GM19452 (cell line): ENCODE results near the gene ZDHHC14.
A peak's percentile ranks its signal among the peaks of the same experiment; 100 is the strongest.

ENCODE experiments used
- ATAC-seq: cut with Tn5 transposase; IDR thresholded peaks from one replicate; pipeline ENCODE4 v1.9.1; 2021; ENCODE audit not compliant: unreplicated experiment

ZDHHC14 gene

DNA sequence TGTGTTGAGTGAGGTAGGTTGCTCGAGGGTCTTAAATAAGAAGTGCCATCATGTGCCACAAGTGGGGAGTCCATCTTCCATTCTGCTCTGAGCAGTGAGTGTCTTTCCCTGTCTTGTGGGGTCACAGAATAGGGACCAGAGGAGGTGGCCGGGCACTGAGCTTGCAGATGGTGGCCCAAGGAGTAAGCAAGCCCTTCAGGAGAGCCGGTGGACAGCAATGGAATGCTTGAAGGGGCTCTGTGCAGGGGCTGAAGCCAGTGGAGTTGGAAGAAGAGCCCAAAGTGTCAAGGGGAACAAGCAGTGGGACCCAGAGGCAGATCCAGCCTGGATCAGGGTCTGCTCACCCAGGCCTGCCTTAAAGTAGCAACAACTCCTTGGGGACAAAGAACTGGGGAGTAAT is 228.6 kb downstream of the ZDHHC14 start:
- no peak for ATAC-seq

DNA sequence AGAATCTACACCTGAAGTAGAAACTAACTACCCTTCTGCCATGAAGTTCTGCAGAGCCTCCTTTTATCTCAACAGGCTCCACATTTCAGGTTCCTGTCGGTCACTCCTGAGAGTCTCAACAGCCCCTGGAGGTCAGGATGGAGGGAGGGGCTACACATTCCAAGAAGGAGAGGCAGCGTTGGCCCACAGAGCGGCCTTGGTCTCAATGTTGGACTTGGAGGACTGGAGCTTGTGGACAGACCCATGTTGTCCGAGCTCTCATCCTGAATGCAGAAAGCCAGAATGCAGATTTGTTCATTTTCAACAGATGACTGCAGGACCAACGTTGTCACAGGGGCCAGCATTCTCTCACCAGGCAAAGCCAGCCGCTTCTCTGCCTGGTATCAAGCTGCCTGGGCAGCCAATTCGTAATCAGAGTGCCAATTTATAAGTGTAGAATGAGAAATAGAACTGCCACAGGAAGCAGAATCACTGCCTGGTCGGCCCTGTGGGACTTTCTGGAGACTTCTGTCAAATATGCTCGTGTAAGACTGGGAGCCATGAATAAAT is 229.5 kb downstream of the ZDHHC14 start:
- ATAC-seq: no peak

DNA sequence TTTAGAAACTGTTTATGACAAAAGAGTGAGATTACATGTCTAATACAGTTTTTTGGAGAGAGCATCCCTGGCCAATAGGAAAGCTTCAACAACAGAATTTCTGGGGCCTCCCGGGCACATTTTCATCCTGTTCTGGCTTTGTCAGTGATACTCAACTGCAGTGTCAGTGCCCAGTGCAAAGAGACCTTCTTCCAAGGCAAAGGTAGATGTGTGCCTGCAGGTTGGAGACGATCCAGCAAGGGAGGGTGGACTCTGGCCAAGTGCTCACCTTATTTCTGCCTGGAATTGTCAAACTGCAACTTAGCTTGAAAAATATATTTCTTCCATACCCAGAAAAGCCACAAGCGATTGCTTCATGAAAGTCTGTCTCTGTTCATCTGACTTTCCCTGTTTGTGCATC is 230.4 kb downstream of the ZDHHC14 start:
- ATAC-seq: no peak

DNA sequence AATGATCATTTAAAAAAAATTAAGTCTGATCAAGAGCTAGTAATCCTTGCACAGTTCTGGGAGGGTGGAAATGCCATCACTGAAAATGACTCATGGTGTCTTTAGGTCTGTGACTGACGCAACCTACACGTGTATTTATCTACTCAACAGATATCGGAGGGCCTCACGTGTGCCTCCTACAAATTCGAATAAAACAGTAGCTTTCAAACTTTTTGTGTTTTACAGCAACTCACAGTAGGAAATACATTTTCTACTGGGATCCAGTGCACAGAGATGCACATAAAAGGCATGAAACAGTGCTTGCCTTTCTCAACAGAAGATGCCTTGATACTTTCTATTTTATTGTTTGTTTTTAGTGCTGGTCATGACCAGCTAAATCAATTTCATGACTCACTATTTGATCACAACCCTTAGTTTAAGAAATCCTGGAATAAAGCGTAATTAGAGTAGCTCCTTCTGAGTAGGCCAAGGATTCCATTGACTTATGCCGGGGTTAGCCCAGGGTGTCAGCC is 232.1 kb downstream of the ZDHHC14 start:
- ATAC-seq: no peak

DNA sequence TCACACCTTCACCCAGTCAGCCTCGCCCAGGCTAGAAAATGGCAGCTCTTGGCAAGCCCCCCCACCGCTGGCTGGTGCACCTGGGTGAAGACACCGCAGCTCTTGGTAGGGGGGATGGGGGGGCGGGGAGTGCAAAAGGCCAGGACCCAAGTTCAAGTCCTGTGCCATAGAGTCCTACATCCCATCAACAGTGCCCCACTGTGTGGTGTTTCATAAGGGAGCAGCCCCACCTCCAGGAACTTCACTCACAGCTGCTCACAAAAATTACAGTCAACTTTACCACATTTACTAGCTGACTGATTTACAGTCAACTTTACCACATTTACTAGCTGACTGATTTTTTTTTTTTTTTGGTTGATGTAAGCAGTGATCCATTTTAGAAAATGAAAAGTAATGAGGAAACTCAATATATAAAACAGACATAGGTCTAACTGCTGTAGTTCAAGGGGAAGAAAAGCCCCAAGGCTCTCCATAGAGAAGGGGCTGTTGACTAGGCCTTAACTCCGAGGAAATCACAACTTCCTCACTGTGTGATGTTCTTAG is 233.1 kb downstream of the ZDHHC14 start:
- peak; percentile 86 for ATAC-seq

DNA sequence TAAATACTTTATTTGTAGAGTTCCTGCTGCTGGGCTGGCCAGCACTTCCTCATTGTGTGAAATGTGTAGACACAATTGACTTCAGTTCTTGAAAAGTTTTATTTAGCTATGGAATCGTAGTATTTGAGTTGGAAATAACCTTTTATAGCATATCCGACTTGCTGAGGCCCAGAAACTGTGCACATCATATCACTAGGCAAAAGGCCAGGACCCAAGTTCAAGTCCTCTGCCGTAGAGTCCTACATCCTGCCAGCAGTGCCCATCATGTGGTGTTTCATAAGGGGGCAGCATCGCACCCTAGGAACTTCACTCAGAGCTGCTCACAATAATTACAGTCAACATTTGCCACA is 234.4 kb downstream of the ZDHHC14 start:
- no peak for ATAC-seq

DNA sequence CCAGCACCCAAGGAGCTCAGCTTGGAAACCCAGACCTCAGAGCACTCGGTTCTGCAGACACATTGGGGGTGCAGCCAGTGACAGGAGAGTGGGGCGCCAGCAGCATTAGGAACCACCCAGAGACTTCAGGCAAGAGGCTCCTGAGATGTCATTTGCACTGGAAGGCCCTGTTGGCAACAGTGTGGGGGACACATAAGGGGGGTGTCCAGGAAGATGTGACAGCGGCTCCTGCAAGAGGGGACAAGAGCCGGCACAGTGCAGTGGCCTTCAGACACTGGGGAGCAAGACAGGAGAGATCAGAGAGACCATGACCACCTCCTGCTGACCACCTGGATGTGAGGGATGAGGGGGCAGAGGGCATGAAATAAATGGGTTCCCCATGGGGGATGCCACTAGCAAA is 235.0 kb downstream of the ZDHHC14 start:
- no peak for ATAC-seq

GRCh38 chr6:157620944-157621343 is 240.0 kb downstream of the ZDHHC14 start:
- ATAC-seq: no peak

DNA sequence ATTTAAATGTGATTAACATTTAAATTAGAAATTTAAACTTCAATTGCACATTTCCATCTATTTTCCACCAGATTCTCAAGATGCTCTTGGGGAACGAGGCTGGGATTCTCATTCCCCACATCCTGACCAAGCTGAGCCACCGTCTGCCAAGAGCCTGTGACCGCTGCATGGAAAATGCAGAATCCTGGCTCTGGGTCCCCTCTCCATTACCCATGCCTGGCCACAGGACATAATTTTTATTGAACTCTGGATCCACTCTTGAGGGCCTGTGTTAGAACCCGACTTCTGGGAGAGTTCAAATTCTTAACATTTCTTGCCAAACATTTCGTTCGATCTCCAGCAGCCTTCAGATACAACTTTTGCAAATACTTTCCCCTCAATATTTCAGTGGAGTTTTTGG is 240.4 kb downstream of the ZDHHC14 start:
- ATAC-seq: no peak

- no peak for ATAC-seq
Measured at GRCh38 chr6:157622427-157622826, 241.4 kb downstream of the ZDHHC14 start.

- ATAC-seq: no peak
Measured at GRCh38 chr6:157625111-157625510, 244.1 kb downstream of the ZDHHC14 start.

DNA sequence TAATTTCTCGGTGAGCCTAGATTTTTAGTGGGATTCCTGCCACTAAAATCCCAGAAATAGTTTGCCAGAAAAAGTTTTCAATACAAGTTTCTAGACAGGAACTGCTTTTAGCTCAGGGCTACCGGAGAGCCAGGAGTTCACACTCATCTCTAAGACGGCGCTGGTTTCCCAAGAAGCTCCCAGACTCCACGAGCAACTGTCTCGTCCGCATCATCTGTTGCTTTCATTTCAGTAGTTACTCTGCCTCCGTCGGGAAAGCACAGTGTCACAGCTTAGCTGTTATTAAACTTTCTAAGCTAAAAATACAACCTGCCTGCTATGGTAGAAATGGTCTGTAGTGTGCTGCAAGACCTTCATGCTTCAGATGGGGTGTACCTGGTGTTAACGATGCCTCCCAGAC is 244.8 kb downstream of the ZDHHC14 start:
- no peak for ATAC-seq

- no peak for ATAC-seq
Measured at GRCh38 chr6:157627195-157627966, 246.4 kb downstream of the ZDHHC14 start.

DNA sequence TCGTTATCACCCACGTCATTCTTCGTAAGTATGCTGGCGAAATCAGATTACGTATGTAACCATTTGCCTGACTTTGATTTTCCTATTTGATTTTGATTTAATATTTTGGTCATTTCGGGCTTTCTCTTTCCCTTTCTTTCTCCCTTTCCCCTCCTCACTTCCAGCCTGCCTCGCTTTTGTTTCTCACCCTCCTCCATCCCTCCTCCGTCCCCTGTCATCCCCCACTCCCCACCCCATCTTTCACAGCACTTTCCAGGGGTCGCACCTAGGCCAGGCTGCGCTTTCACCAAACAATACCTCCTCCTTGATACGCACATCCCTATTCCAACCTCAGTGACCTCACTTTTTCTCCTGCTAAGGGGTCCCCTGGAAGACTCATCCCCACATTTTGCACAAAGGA is 247.5 kb downstream of the ZDHHC14 start:
- ATAC-seq: no peak

- ATAC-seq: no peak
Measured at GRCh38 chr6:157629220-157629619, 248.2 kb downstream of the ZDHHC14 start.

DNA sequence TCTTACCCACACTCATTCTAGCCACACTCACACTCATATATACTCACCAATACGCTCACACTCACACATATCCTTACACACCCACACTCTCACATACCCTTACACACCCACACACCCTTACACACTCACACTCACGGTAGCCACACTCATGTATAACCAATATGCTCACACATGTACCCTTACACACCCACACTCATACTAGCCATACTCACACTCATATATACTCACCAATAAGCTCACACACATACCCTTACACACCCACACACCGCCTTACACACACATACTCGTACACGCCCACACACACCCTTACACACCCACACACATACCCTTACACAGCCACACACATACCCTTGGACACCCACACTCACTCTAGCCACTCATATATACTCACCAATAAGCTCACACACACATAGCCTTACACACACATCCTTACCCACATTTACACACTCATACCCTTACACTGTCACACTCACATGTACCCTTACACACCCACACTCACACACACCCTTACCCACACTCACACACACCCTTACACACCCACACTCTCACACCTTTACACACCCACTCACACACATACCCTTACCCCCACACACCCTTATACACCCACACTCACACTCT is 249.6 kb downstream of the ZDHHC14 start:
- ATAC-seq: no peak

GRCh38 chr6:157631412-157631811 is 250.4 kb downstream of the ZDHHC14 start:
- no peak for ATAC-seq

DNA sequence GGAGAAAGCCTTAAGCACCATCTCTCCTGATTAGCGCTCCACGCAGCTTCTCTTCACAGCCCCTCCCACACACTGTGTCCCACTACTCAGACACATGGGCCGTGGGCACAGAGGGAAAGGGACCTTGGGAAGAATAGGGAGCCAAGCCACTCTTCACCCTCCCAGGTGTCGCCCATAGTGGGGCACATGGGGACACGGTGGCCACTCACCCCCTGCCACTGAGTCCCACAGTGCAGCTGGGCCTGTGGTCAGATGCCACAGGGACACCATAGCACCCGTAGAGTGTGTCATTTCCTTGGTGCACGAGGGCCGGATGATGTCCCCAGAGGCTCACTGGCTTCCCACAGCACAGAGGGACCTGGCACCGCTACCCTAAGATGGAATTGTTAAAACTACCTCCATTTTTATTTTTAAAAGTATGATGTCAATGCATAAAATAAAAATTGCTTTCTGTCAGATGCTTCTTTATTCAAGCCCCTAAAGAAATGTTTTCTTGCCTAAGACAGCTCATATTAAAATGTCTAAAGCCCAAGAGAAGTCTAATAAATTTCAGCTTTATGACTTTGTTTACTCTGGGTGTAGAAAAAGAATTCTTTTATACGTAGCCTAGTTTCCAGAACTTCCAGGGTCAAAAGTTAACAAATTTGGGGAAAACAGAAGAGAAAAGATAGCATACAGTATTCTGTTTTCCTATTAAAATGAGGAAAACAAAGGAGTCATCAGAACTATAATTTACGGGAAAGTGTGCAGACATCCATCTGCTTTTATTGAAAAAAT is 251.0 kb downstream of the ZDHHC14 start:
- no peak for ATAC-seq

GRCh38 chr6:157632821-157633220 is 251.8 kb downstream of the ZDHHC14 start:
- no peak for ATAC-seq

- ATAC-seq: no peak
Measured at GRCh38 chr6:157634546-157634945, 253.6 kb downstream of the ZDHHC14 start.
